ENCODE results near the gene ZAP70.

Gene ZAP70

GRCh38 chr2:97781981-97782380 lies 68.6 kb downstream of the ZAP70 start:
- TF ChIP-seq, protein P1, sequence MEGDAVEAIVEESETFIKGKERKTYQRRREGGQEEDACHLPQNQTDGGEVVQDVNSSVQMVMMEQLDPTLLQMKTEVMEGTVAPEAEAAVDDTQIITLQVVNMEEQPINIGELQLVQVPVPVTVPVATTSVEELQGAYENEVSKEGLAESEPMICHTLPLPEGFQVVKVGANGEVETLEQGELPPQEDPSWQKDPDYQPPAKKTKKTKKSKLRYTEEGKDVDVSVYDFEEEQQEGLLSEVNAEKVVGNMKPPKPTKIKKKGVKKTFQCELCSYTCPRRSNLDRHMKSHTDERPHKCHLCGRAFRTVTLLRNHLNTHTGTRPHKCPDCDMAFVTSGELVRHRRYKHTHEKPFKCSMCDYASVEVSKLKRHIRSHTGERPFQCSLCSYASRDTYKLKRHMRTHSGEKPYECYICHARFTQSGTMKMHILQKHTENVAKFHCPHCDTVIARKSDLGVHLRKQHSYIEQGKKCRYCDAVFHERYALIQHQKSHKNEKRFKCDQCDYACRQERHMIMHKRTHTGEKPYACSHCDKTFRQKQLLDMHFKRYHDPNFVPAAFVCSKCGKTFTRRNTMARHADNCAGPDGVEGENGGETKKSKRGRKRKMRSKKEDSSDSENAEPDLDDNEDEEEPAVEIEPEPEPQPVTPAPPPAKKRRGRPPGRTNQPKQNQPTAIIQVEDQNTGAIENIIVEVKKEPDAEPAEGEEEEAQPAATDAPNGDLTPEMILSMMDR (IDR thresholded peaks at IDR 0.05): no peak

DNA sequence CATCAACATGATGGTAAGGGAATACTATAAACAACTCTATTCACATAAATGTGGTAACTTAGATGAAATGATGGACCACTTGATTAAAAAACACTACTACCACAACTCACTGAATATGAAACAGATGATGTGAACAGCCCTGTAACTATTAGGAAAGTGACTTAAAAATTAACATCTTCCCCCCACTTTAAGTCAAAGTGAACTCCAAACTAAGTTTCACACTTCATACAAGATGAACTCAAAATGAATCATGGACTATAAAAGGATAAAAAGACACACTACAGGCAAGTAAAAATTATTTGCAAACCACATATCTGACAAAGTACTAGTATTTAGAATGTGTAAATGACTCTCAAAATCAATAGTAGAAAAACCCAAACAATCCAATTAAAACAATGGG lies 71.6 kb downstream of the ZAP70 start:
- TF ChIP-seq, protein P1 (IDR thresholded peaks at IDR 0.05): no peak

DNA sequence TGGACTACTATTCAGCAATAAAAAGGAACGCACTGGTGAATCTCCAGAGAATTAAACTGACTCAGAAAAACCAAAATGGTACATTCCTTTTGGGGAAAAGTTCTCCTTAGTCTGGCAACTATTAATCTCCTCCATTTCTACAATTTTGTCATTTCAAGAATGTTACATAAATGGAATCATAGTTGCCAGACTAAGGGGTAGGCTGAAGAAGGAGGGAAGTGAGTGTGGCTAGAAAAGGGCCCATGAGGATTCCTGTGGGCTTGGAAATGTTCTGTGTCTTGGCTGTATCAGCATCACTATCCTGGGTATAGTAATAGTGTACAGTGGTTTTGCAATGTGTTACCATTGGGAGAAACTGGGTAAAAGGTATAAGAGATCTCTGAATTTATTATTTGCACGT lies 72.4 kb downstream of the ZAP70 start:
- TF ChIP-seq, protein P1 (IDR thresholded peaks at IDR 0.05): no peak

DNA sequence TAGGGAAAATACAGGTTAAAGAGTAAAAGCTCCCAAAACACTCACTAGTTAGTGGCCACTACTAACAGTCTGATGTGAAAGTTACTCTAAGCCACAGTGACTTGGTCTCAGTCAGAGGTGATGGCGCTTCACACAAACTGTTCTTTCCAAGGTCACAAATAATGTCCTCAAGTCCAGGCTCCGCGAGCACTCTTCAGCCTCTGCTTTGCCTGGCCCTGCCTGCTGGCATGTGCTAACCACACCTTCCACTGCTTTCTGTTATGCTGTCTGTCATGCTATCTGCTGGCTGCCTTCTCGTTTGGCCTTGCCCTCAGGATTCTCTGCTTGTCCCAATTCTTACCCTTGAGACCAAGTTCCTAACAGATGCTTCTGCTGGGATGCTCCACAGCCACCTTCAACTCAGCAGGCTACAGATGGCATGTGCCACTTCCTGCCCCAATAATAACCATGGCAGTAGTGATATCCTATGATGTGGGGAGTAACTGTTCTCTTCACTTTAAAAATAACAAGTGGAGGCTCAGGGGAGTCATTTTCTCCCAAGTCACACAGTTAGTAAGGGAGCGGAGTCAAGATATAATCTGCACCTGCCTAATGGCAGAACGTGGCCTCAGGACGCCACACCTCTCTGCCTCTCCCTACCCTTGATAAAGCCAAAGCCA lies 75.7 kb downstream of the ZAP70 start:
- TF ChIP-seq, protein P1 (IDR thresholded peaks at IDR 0.05): no peak
